Thyroid gland (tissue), 4 donors: Measurements from ENCODE around the gene OXNAD1.

Experiments
- POLR2A ChIP-seq, 2 donors: fragments of 450-650 bp; IDR thresholded peaks; one replicate each; pipeline ENCODE4 v1.6.1; 2017; ENCODE audit warnings: antibody characterized with exemption in 2 of 2, mild to moderate bottlenecking in 2 of 2, moderate library complexity in 1 of 2
- TF ChIP-seq, protein P1 (sequence below), 6 experiments: fragments of 200-600 bp in 3 of 6; fragments of 450-650 bp in 3 of 6; sonication (generic) in 3 of 6; IDR thresholded peaks; one replicate each; pipeline ENCODE4 v1.5.1; 2016 to 2019; ENCODE audit warnings: antibody characterized with exemption in 6 of 6, mild to moderate bottlenecking in 2 of 6, inconsistent platforms in 1 of 6, moderate library complexity in 1 of 6

DNA sequence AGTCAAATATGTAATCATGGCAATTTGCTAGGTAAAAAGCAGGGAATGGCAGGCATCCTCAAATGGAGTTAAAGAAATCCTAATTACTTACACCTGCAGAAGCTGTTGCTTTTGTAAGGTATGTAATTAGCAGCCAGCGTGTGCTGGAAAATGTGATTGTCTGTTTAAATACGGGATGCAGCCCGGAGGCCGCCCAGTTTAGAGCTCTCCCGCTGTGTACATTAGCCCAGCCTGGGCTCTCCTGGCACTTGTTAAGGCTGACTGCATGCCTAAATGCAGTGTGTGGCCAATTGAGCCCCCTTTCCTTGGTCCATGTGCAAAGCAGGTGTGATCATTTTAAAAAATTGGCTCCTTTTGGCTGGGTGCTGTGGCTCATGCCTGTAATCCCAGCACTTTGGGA lies 9.3 kb upstream of the OXNAD1 start:
- TF ChIP-seq, protein P1, sequence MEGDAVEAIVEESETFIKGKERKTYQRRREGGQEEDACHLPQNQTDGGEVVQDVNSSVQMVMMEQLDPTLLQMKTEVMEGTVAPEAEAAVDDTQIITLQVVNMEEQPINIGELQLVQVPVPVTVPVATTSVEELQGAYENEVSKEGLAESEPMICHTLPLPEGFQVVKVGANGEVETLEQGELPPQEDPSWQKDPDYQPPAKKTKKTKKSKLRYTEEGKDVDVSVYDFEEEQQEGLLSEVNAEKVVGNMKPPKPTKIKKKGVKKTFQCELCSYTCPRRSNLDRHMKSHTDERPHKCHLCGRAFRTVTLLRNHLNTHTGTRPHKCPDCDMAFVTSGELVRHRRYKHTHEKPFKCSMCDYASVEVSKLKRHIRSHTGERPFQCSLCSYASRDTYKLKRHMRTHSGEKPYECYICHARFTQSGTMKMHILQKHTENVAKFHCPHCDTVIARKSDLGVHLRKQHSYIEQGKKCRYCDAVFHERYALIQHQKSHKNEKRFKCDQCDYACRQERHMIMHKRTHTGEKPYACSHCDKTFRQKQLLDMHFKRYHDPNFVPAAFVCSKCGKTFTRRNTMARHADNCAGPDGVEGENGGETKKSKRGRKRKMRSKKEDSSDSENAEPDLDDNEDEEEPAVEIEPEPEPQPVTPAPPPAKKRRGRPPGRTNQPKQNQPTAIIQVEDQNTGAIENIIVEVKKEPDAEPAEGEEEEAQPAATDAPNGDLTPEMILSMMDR (IDR thresholded peaks at IDR 0.05), result no peak
- TF ChIP-seq POLR2A (IDR thresholded peaks at IDR 0.05), result no peak
